Stimulated activated CD8-positive, alpha-beta memory T cell treated with anti-CD3 and anti-CD28 coated beads, Interleukin-12 subunit alpha, Interleukin-12 subunit beta, amount 100 ng/mL, for 24 hours (primary cell): ENCODE results near the gene ZNF326.

Experiments
- DNase-seq: peaks from one replicate; pipeline ENCODE4 v3.0.0-alpha.2; 2020; ENCODE audit errors: extremely low read depth

The ZNF326 gene

GRCh38 chr1:90074970-90075391 is 80.1 kb downstream of the ZNF326 start:
- DNase-seq, result no peak

- DNase-seq, result no peak
Measured at GRCh38 chr1:90083995-90084394, 89.1 kb downstream of the ZNF326 start.
